PFSK-1 (cell line): Measurements from ENCODE around the gene NENF.

Experiments used
- FOXP2 ChIP-seq: optimal IDR thresholded peaks from 2 replicates; pipeline ENCODE3; 2011; ENCODE audit warnings: borderline replicate concordance, control low read depth, inconsistent platforms; ENCODE audit not compliant: insufficient read depth; ENCODE audit errors: extremely low read length, extremely low read depth
- POLR2AphosphoS5 ChIP-seq: IDR thresholded peaks from 2 replicates; pipeline ENCODE4 v1.6.1; 2012; ENCODE audit warnings: low read depth, mild to moderate bottlenecking, control low read depth, low read length, moderate library complexity
- SIN3A ChIP-seq: IDR thresholded peaks from 2 replicates; pipeline ENCODE4 v1.6.1; 2012; ENCODE audit warnings: mild to moderate bottlenecking, low read length, moderate library complexity, borderline replicate concordance; ENCODE audit not compliant: insufficient read depth
- TAF1 ChIP-seq: IDR thresholded peaks from 2 replicates; pipeline ENCODE4 v1.6.1; 2012; ENCODE audit warnings: low read length, control low read depth, borderline replicate concordance; ENCODE audit not compliant: insufficient read depth
- TF ChIP-seq, protein P1 (sequence below), 2 experiments: IDR thresholded peaks; 2 replicates each; pipeline versions ENCODE4 v1.6.1 to v1.8.0; 2011 to 2012; ENCODE audit warnings: low read depth in 2 of 2, low read length in 2 of 2, control low read depth in 1 of 2, inconsistent platforms in 1 of 2, mild to moderate bottlenecking in 1 of 2, moderate library complexity in 1 of 2; ENCODE audit not compliant: insufficient read depth in 1 of 2

DNA sequence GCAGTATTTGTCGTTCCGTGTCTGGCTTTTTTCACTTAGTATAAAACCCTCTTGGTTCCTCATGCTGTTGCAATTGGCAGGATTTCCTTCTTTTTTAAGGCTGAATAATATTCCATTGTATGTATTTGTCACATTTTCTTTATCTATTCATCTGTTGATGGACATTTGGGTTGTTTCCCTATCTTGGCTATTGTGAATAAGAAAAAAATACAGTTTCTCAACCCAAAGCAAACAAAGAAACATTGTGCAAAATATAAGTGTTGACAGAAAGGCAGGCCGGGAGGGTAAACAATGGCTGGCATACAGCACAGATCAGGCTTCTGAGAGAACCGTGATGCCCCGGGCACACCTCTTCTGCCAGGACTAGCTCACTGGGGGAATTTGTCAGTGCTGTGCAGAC, 26.9 kb downstream of the NENF start:
- TF ChIP-seq SIN3A (no peak), POLR2AphosphoS5 (no peak), TAF1 (no peak), FOXP2 (no peak)
- TF ChIP-seq, protein P1, sequence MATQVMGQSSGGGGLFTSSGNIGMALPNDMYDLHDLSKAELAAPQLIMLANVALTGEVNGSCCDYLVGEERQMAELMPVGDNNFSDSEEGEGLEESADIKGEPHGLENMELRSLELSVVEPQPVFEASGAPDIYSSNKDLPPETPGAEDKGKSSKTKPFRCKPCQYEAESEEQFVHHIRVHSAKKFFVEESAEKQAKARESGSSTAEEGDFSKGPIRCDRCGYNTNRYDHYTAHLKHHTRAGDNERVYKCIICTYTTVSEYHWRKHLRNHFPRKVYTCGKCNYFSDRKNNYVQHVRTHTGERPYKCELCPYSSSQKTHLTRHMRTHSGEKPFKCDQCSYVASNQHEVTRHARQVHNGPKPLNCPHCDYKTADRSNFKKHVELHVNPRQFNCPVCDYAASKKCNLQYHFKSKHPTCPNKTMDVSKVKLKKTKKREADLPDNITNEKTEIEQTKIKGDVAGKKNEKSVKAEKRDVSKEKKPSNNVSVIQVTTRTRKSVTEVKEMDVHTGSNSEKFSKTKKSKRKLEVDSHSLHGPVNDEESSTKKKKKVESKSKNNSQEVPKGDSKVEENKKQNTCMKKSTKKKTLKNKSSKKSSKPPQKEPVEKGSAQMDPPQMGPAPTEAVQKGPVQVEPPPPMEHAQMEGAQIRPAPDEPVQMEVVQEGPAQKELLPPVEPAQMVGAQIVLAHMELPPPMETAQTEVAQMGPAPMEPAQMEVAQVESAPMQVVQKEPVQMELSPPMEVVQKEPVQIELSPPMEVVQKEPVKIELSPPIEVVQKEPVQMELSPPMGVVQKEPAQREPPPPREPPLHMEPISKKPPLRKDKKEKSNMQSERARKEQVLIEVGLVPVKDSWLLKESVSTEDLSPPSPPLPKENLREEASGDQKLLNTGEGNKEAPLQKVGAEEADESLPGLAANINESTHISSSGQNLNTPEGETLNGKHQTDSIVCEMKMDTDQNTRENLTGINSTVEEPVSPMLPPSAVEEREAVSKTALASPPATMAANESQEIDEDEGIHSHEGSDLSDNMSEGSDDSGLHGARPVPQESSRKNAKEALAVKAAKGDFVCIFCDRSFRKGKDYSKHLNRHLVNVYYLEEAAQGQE (IDR thresholded peaks at IDR 0.05; ENCODE audit: insufficient read depth in 1 of 2, low read depth in 2 of 2, low read length in 2 of 2): no peak
